HG03159 (cell line): Measurements from ENCODE around the gene EXOC3L1.

Experiments used
- ATAC-seq: cut with Tn5 transposase; IDR thresholded peaks from one replicate; pipeline ENCODE4 v1.9.1; 2021; ENCODE audit warnings: mild to moderate bottlenecking, moderate library complexity; ENCODE audit not compliant: unreplicated experiment

EXOC3L1 gene

DNA sequence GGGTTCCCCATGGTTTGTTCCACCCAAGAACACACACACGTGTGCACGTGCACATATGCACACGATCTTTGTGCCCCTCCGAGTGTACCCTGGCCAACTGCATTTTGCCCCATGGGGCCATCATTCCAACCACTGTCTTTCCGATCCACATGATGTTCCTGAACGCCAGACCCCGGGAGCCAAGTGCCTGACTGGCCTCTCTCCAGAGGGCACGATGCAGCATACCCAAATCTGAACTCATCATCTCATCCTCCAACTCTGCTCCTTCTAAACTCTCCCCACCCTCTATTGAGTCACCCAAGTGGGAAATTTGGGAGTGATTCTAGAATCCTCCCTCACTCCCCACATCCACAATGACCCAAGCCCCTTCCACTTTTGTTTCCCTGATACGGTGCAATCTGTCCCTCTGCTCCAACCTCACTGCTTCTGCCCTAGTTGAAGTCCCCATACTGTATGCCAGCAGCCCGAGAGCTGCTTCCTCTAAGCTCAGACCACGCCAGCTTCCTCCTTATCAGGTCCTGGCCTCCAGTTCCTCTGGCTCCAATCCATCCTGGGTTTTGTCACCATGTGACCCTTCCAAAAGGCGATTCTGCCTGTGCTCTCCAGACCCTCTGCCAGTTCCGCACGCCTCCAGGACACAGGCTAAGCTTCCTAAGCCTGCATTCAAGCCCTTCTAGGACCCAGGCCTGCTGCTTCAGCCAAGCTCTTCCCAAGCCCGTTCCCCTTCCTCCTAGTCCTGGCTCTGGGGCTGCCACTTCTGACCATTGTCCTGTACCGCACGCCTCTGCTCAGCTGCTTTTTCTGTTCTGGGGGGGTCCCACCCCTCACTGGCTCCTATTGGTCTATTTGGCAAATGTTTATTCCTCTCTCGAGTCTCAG is 26.9 kb upstream of the EXOC3L1 start:
- ATAC-seq, result no peak

DNA sequence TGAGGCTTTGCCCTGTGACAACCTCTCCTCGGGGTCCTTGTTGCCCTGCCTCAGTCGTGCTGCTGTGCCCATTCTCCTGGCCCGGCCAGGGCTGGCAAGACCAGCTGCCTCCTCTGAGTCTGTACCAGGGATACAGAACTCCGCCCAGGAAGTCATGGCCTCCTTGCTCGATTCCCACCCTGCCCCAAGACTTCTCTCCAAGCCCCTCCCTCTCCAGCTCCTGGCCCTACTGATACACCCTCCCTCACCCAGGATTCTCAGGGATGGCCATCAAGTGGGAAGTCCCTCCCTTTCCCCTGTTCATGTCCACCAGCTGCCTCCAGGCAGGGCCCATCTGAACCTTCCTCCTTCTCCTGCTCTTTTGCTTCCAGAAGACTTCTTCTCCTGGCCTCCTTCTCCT is 25.8 kb upstream of the EXOC3L1 start:
- no peak for ATAC-seq

DNA sequence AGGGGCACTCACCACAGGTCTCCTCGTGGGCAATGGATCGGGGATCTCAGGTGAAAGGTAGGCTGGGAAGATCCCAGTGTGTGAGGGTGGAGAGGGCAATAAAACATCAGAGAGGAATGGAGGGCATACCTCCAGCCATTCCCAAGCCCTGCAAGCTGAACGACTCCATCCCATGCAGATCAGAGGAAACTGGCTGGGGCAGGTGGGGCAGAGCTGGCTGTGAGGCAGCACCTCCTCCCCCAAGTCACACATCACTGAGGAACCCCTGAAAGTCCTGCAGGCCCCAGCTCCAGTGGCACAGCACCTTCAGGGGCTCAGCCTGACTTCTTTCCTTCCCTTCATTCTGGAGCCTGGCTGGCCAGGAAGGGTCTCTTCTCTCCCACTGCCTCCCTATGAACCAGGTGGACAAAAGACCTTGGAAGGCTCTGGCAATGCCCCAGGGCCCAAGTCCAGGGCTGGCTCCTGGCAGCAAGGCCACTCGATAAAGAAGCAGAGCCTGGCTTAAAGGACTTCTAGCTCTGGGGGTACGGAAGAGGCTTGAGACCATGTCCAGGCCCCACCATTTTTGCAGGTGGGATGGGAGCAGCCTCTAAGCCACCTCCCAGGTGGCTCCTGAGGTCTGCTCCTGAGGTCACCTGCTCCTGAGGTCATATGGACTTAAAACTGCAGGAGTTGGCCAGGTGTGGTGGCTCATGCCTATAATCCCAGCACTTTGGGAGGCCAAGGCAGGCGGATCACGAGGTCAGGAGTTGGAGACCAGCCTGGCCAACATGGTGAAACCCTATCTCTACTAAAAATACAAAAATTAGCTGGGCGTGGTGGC is 23.5 kb upstream of the EXOC3L1 start:
- no peak for ATAC-seq

DNA sequence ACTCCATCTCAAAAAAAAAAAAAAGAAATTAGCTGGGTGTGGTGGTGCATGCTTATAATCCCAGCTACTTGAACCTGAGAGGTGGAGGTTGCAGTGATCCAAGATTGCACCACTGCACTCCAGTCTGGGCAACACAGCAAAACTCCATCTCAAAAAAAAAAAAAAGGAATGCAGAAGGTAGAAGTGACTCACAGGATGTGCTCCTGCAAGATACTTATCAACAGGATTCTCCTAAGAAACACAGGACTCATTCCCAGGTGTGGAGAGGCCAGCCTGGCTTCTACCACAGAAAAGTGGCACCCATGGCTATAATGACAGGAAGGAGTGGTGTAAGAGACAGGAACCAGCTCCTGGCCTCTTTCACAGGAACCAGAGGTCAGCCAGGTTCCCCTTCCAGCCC is 22.8 kb upstream of the EXOC3L1 start:
- no peak for ATAC-seq

DNA sequence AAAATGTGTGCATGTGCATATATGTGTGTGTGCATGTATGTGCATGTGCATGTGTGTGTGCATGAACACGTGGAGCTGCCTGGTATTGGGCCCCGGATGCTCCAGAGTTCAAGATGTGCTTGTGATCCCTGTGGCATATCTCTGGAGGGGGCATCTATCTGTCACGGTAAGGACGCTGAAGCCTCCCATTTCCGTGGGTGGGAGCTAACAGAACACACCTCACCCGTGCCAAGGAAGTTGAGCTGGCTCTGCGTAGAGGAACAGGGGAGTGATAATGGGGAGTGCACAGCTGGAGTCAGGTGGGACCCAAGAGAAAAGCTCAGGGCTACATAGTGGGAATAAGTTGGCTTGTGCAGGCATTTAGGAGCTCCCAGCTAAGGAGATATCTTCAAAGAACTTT is 21.7 kb upstream of the EXOC3L1 start:
- ATAC-seq, result no peak

DNA sequence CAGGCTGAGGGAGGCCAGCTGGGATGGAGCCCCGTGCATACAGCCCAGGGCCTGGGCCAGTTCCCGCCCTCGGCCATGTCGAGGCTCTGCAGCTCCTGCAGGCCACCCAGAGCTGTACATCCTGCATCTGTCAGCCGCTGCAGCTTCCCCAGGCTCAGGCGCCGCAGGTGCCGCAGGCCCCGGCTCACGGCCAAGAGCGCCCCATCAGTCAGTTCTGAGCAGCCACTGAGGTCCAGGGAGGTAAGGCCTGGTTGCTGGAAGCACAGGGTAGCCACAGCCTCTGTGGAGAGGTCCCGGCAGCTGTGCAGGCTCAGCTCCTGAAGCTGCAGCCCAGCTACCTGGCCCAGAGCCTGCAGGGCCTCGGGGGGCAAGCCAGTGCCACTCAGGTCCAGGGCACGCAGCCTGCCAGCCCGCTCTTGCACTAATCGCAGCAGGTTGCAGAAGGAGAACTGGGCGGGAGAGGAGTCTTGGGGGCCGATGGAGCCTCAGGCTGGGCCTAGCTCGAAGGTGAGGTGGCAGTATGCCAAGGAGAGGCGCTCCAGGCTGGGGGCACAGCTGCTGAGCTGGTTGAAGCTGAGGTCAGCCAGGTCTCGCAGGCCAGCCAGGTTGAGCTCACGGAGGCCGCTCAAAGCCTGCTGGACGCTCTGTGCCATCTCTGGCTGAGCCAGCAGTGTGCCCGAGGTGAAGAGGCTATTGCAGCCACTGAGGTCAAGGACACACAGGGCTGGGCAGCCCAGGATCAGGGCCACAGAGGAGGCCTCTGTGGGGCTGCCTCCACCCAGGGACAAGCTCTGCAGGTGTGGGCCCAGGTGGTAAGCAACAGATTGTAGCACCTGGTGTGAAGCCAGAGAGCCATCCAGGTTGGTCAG is 20.4 kb upstream of the EXOC3L1 start:
- ATAC-seq, result no peak

DNA sequence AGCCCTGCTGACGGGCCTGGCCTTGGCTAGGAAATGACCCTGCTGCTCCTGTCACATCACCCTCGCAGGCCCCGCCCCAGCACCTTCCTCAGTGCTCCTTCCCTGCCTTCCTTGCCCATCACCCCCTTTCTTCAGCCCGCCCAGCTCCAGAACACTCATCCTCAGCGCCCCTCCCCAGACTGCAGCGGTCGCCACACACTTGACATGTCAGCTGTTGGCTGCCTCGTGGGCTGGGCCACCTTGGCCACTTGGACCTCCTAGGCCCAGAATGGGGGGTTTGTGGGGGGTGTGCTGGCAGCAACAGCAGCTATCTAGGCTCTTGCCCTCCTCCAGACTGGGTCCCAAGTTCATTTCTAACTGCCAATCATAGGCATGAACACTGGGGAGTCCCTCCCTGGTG is 19.6 kb upstream of the EXOC3L1 start:
- no peak for ATAC-seq

DNA sequence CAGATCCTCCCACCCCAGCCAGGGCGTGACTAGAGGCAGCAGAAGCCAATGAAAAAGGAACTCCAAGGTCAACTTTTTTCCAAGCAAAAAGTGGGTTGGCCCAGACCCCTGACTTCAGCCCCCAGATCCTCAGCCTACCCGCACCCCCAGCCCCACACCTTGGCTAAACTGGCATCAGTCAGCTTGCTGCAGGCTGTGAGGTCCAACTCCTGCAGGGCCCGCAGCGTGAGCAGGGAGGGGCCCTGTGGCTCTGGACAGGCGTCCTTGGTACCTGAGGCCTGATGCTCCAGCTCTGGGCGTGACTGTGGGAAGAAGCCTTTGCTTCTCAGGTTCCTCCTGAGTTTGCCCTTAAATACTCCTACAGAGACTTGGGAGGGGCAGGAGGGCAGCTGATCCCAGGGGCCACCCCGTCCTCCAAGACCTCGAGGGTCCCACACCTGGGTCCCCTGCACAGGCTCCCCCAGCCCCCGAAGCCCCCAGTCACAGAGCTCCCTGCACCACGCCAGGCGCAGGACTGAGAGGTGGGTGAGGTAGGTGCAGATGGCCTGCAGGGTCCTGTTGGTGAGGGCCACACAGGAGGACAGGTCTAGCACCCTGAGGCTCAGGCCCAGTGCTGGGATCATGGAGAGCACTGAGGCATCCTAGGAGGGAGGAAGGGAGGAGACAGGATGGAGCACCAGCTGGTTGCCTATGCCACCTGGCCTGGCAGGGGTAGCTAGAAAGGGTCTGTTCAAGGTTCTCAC is 18.4 kb upstream of the EXOC3L1 start:
- no peak for ATAC-seq

DNA sequence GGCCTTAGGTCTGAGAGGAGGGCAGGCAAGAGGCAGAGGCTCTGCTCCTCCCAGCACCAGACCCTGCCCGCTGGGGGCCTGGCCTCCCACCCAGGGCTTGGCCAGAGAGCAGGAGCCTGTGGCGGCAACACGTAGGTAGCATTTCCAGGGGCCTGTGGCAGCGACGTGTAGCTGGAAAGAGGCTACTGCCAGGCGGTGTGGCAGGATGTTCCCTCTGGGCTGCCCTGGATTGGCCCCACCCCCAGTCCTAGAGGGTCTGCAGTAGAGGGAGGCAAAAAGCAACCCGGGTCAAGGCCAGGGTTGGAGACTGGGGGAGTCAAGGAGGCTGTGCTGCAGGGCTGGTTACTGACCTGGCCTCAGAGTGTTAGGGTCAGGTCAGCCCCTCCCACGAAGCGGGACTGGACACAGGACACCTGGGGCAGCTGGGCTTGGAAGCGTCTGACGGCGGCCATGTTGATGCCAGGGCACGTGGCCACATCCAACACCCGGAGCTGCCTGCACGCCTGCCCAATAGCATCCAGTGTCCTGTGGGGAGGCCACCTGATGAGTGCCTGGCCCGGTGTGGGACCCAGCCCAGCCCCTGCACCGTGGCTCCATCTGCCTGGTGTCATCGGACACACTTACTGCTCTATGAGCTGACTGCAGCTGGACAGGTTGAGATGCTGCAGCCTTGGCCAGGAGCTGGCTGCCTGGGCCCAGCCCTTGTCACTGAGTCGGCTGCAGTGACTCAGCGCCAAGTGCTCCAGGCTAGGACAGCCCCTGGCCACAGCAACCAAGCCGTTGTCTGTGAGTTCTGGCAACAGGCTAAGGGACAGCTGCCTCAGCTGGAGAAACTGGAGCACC is 17.5 kb upstream of the EXOC3L1 start:
- ATAC-seq, result no peak

DNA sequence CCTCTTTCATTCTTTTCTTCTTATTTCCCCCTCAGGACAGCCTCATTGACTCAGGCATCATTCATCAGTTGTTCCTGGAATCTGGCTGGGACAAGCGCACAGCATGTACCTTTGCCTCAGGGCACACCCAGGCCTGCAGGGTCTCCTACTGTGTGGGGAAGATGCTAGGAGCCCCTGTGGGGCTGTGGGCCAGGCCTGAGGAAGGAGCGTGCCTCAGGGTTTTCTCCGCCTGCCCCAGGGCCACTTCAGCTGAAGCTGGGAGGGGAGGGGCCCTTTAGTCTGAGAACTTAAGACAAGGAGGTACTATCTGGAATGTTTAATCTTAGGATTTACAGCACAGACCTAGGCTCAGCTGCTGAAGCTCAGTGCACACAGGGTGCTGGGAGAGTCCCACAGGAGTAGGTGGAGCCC is 16.9 kb upstream of the EXOC3L1 start:
- ATAC-seq, result no peak

DNA sequence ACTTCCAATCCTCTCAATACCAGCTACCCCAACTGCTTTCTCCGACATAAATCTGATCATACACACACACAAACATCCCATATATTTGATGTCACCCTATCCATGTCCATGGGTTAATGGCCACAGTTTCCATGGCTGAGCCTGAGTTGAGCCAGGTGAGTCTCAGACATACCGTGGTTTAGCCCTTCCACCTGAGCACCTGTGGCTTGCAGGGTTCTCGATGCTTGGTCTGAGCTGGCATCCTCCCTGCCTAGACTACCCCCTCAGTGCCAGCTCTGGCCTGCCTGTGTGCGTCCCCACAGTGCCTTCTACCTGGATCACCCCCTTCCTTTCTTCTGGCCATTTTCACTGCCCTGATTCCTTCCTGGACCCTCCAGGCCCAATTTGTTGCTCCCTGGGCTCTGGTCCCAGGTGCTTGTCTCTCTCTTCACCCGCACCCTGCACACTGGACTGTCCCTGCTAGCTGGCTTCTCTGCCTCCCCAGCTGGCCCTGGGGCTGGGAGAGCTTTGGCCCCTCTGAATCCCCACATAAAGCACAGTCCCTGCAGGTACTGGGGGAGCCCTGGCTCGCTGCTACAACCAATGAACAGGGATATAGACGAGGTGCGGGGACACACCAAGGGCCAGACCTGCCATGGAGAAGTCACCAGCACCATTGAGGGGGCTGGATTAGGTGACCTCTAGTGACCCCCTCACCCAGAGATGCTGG is 16.3 kb upstream of the EXOC3L1 start:
- no peak for ATAC-seq

DNA sequence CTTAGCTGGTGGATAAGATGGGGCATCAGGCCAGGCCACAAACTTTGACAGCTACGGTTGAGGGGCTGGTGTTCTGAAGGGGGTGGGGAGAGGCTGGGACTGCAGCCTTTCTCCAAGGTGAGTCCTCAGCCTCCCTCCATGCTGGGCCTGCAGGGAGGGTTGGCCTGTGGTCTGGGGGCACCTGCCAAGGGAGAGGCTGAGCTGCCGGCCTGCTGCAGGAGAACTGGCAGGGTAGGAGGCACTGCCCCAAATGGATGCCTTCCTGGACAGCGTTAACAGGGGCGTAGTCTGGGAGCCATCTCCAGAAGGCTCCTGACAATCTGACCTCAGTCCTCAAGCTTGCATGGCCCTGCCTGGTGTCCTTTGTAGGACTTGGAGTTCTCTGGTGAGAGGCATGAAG is 14.1 kb upstream of the EXOC3L1 start:
- ATAC-seq, result no peak

DNA sequence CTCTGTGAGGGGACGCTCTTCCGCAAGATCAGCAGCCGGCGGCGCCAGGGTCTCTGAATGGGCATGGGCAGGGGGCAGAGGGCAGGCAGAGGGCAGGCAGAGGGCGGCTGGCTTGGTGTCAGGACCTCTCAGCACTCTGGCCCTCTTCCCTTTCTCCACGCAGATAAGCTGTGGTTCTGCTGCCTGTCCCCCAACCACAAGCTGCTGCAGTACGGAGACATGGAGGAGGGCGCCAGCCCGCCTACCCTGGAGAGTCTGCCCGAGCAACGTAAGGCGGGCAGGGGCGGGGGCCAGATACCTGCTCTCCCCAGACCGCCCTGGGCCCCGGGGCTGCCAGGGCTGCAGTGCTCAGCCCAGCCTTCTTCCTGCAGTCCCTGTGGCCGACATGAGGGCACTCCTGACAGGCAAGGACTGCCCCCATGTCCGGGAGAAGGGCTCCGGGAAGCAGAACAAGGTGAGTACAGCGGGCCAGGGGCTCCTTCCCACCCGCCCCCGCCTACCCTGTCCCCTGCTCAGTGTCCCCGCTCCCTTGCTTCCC is 13.1 kb upstream of the EXOC3L1 start:
- ATAC-seq, result no peak

DNA sequence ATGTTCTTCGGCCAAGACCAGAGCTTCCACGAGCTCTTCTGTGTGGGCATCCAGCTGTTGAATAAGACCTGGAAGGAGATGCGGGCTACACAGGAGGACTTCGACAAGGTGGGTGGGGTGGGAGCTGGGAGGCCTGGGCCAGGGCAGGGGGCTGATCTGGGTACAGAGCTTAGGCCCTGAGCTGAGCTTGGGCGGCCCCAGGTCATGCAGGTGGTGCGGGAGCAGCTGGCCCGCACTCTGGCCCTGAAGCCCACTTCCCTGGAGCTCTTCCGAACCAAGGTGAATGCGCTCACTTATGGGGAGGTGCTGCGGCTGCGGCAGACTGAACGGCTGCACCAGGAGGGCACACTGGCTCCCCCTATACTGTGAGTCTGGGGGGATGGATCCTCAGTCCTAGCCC is 12.5 kb upstream of the EXOC3L1 start:
- no peak for ATAC-seq

DNA sequence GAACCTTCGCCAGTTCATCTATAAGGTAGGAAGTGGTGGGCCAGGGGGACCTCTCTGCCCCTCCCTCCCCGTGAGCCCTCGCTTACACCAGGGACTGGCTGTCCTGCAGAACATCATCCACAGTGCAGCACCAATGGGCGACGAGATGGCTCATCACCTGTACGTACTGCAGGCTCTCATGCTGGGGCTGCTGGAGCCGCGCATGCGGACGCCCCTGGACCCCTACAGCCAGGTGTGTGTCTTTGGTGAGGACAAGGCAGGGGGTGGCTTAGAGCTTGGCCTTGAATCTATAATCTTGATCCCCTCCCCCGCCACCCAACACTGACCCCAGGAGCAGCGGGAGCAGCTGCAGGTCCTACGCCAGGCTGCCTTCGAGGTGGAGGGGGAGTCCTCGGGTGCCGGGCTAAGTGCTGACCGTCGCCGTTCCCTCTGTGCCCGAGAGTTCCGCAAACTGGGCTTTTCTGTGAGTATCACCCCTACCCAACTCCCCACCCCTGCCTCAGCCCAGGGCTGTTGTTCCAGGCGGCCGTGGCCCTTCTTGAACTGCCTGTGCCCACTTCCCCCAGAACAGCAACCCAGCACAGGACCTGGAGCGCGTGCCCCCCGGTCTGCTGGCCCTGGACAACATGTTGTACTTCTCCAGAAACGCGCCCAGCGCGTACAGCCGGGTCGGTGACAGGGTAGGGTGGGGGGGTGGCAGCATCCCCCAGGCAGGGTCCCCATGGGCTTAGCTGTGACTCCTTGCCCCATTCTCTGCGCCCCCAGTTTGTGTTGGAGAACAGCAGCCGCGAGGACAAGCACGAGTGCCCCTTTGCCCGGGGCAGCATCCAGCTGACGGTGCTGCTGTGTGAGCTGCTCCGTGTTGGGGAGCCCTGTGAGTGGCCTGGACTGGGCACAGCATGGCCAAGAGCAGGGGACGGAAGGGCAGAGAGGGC is 11.7 kb upstream of the EXOC3L1 start:
- no peak for ATAC-seq

DNA sequence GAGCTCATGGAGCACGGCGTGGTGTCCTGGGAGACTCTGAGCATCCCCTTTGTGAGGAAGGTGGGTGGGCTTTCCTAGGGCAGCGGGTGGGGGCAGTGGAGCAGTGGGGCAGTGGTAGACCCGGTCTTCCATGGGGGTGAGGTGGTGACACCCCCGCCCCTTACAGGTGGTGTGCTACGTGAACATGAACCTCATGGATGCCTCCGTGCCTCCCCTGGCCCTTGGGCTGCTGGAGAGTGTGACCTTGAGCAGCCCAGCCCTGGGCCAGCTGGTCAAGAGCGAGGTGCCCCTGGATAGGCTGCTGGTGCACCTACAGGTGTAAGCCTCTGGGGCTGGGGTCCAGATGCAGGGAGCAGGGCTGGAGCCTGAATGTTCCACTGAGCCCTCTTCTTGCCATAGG is 10.6 kb upstream of the EXOC3L1 start:
- ATAC-seq, result no peak

DNA sequence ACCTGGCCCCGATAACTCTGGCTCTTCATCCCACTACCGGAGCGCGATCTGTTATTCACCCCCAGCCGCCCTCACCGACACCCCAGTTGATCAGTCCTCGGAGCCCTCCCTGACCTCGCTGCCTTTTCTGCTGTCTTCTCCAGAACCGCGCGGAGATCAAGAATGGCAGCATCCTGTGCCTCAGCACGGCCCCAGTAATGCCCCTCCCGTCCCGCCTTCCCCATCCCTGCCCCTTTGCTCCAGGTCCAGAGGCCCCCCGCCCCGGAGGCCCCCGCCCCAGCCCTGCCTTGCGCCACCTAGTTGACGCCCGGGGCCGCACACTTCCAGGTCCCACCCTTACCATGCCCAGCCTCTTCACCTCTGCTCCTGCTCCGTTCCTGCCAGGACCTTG is 9.9 kb upstream of the EXOC3L1 start:
- no peak for ATAC-seq
